MV-4-11 (cell line): Measurements from ENCODE around the gene SNTA1.
"Not testable (repeated sequence)": the region's sequence is repeated elsewhere in the genome, so short reads cannot be mapped to it uniquely, and the experiment has no call there.

Experiments used
- DNase-seq: peaks from one replicate; lab custom pipeline; 2025; lab: John Stamatoyannopoulos, UW

Gene SNTA1

DNA sequence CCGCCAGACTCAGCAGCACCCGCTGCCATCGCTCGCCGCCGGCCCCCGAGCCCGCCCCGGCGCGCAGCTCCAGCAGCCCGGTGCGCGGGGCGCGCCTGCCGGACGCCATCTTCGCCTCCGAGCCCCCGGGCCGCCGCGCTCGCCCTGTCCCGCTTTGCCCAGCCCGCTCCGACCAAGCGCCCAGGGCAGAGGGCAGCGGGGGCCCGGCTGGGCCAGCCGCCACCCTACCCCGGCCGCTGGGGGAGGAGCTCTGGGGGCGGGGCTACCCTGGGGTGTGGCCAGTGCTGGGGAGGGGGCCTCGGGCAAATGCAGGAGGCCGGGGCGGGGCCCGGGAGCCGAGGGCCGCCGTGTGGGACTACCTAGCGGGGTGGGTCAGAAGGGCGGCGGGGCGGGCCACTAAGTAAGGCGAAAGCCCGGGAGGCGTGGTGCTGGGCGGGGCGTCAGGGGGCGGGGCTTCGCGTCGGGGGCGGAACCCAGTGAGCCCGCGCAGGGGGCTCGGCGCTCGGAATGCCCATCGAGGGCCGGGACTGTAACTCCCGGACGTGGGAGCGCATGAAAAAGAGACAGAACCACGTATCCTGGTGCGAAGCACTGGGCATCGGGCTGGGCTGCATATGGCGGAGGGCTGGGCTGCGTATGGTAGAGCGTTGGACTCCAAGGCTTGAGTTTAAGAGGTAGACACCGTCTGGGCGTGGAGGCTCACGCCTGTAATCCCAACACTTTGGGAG lies at the start of gene SNTA1:
Gene SNTA1 (minus strand): TSS at position 252 of the 728 bp plus-strand sequence. CDS start 143 bp downstream, at position 109.
- DNase-seq: peak; percentile 51

DNA sequence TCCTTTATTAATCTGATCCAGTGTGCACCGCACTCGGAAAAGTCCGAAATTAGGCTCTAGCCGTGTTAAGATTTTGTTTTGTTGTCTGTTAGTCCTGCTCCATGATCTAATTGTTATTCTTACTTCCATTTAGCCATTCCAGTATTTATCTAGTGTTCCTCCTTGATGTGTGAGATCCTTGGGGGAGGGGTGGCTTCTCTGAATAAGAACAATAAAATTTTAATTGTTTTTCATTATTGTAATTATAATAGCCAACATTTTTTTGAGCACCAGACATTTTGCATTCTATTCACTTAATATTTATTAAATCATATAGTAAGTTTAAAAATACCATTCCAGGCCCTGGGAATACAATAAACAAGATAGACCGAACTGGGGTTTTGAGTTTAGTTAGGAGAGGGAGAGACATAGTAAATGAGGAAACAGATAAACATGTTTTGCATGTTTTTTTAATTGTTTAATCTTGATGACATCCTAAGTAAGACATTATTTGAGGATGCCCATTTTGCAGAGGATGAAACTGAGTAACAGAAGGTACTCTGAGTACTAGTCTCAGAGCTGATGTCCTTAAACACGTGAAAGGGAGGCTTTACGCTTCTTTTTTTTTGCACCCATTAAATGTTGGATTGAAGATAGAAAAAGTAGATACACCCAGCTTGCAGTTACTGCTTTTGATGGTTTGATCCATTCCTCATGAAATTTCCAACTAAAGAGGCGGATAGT lies 47.5 kb upstream of the SNTA1 start:
- DNase-seq: no peak

DNA sequence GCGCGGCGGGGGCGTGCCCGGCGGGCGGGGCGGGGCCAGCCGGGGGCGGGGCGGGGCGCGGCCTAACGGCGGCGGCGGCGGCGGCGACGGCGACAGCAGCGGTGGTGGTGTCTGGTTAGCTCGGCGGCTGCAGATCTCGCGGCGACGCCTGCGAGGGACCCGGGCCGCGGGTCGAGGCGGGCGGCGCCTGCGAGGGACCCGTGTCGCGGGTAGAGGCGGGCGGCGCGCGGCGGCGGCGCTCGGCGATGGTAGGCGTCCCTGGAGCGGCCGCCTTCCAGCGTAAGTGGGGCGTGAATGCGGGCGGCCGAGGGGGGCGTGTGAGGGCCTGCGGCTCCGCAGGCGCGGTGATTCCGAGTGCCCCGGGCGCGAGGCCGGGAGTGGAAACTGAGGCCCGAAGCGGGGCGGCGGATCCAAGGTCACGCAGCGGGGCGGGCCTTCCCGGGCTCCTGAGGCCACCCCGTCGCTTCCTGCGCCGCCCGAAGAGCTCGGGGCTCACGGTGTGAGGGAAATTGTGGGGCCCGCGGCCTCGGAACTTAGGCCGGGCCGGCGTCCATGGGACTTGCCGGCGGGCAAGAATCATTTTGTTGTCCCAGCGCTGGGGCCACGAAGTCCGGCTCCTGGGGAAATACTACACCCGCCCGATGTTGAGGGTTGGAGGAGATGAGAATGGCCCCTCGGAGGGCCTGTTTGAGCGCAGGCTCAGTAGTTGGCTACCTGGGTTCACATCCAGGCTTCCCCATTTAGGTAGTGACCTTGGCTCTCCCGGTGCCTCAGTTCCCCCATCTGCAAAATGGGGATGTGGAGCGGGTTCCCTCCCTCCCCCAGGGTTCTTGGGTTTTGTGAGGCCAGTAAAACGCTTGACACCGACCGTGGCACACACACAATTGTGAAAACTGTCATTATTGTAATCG lies 46.7 kb upstream of the SNTA1 start, which contains the start of gene CBFA2T2:
Gene CBFA2T2 (plus strand): TSS at position 74 of the 911 bp plus-strand sequence. CDS start 172 bp downstream, at position 246.
- peak; percentile 44 for DNase-seq

DNA sequence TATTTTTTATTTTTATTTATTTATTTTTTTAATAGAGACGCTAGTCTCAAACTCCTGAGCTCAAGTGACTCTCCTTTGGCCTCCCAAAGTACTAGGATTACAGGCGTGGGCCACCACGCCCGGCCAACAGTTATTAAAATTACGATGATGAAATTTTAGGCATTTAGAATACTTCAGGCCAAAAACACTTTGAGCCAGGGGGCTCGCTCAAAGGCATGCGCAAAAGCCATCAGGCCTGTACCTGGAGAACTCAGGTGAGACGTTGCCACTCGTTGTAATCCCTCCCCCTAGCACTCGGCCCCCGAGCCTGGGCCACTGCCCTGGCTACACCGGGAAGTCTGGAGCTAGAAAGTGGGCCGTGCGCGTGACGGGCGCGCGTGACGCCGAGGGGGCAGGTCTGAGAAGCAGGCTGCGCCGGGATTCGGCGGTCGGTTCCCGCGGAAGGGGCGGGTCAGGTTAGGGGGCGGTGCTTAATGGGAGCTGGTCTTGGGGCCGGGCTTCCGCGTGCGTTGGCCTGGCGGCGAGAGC lies 46.0 kb upstream of the SNTA1 start:
- peak; percentile 94 for DNase-seq

DNA sequence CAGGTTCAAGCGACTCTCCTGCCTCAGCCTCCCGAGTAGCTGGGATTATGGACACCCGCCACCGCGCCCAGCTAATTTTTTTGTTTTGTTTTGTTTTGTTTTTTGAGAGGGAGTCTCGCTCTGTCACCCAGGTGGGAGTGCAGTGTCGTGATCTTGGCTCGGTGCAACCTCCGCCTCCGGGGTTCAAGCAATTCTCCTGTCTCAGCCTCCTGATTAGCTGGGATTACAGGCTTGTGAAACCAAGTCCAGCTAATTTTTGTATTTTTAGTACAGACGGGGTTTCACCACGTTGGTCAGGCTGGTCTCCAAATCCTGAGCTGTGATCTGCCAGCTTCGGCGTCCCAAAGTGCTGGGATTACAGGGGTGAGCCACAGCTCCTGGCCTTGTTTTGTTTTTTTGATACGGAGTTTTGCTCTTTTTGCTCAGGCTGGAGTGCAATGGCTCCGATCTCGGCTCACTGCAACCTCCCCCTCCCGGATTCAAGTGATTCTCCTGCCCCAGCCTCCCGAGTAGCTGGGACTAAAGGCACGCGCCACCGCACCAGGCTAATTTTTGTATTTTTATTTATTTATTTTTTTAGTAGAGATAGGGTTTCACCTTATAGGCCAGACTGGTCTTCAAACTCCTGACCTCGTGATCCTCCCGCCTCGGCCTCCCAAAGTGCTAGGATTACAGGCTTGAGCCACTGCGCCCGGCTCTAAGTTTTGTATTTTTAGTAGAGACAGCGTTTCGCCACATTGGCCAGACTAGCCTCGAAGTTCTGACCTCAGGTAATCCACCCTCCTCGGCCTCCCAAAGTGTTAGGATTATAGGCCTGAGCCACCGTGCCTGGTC lies 45.3 kb upstream of the SNTA1 start:
- DNase-seq: not testable (repeated sequence)

DNA sequence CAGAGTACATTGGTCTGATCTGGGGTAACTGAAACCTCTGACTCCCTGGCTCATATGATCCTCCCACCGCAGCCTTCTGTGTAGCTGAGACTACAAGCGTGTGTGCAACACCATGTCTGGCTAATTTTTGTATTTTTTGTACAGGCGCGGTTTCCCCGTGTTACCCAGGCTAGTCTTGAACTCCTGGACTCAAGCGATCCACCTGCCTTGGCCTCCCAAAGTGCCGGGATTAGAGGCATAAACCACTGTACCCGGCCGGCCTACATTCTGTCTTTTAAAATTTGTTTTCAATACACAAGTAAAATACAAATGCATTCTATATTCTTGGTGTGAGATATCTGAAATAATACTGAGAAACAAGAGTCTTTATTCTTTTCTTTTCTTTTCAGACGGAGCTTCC lies 44.6 kb upstream of the SNTA1 start:
- DNase-seq: no peak

DNA sequence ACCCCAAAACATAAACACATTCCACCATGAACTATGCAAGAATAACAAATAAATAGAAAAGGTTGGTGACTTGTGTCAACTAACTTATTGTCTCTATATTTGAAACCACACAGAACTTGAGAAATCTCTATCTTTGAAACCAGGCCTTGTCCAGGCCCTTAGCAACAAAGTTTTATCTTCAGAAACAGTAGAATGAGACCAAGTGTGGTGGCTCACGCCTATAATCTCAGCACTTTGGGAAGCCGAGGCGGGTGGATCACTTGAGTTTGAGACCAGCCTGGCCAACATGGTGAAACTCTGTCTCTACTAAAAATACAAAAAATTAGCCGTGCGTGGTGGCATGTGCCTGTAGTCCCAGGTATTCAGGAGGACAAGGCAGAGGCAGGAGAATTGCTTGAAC lies 39.6 kb upstream of the SNTA1 start:
- DNase-seq: not testable (repeated sequence)

DNA sequence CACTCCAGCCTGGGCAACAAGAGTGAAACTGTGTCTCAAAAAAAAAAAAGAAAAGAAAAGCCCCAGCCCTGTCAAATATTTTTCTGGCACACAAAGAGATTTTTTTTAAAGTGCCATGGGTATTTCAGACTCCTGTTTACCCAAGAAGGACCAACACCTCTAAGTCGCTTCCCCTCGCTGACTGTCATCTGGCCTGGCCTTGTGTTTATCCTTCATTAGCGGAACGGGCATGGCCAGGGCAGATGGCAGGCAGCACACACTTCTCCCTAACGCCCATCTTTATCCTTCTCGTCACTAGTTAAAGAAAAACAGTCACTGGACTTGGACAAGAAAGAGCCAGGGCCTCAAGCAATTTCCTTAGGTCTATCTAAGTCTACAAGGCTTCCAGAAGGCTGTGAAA lies 39.0 kb upstream of the SNTA1 start:
- no peak for DNase-seq

DNA sequence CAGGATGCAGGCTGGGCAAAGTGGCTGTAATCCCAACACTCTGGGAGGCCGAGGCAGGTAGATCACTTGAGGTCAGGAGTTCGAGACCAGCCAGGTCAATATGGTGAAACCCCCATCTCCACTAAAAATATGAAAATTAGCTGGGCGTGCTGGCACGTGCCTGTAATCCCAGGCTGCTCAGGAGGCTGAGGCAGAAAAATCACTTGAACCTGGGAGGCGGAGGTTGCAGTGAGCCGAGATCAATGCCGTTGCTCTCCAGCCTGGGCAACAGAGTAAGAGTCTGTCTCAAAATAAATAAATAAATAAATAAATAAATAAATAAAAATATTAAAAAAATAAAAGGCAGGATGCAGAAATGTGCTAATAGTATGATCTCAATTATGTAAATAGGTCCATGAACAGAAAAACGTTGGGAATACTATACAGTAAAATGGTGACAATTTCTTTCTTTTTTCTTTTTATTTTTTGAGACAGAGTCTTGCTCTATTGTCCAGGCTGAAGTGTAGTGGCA lies 37.9 kb upstream of the SNTA1 start:
- no peak for DNase-seq

DNA sequence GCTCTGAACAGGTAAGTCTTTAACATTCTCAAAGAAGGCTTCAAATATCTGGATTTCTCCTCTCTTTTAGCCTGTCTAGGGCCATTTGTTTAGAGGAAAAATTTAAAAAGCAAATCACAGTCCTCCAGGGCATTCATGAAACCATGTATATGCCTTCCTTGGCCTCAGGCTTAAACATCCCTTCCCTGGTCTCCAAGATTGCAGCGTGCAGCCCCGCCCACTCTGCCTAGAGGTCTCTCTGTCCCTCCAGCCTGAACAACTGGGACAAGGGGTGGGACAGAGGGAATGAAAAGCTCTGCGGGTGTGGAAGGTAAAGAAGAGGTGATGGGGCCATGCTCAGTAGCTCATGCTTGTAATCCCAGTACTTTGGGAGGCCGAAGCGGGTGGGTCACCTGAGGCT lies 36.5 kb upstream of the SNTA1 start:
- DNase-seq: no peak

DNA sequence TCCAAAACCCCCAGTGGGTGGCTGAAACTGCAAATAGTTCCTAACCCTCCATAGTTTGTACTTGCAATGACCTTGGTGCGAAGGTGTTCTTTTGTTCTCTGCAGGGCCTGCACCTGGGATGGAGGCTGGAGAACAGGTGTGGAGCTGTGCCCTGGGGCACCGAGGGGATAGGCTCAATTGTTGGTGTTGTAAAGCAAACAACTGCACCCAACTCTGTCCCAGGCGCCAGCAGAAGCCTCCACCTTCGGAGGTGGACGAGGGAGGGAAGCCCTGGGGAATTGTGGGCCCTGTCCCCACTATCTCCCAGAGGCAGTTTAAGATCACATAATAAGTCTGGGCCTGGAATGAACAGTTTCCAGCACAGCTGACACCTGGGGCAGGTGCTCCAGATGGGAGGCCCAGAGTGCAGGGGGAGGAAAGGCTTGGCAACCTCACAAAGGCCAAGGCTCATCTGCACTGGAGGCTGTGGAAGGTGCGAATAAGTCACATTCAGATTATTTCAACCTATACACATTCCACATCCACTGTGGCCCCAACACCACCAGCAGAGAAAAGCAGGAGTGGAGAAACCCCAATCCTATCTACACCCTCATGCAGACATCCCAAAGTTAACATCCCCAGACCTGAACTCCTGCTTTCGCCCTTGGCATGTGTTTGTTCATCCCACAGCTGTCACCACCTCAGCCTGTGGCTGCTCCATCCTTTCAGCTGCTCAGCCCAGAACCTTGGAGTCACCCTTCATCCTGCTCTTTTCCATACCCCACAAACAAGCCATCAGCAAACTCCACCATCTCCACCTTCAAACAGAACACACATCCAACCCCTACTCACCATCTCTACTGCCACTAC lies 34.0 kb upstream of the SNTA1 start:
- DNase-seq: no peak

DNA sequence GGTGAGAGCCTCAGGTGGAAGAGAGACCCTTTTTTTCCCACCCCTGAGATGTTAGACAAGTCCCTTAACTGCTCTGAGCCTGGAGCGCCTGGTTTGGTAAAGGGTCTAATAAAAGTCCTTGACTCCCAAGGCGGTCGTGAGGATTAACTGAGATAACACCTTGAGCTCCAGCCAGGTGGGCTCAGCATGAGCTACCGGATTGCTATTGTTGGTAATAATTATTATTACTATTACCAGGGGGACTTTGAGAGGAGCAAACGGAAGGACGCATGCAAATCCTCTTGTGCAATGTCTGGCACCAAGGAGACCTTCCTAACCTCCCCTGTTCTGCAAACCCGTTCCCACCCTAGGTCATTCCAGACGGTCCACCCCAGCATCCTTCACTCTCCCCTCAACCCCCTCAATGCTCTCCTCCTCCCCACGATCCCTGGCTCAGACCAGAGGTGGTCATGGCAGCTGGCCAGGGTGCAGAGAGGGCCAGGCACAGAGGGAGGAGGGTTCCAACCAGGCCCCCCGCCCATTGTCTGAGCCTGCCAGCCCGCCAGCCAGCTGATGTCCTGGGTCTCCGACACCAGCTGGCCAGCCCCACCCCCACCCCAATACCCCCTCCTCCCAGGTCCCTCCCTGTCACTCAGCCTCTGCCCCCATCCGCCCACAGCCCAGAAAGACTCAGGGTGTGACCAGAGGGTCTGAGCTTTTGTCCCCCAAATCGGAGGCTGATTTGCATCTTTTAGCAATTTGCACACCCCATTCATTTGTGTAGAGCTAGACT lies 32.0 kb upstream of the SNTA1 start:
- no peak for DNase-seq

DNA sequence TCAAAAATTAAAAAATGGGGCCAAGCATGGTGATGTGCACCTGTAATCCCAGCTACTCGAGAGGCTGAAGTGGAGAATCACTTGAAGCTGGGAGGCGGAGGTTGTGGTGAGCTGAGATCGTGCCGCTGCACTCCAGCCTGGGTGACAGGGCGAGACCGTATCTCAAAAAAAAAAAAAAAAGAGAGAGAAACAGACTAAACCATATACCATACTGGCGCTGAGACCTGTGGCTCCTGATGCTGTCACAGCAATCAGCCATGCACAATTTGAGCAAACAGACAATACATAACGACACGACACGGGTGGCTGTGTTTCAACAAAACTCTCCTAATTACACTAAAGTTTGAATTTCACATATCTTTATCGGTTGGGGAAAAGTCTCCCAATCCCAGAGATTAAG lies 31.4 kb upstream of the SNTA1 start:
- DNase-seq: no peak

DNA sequence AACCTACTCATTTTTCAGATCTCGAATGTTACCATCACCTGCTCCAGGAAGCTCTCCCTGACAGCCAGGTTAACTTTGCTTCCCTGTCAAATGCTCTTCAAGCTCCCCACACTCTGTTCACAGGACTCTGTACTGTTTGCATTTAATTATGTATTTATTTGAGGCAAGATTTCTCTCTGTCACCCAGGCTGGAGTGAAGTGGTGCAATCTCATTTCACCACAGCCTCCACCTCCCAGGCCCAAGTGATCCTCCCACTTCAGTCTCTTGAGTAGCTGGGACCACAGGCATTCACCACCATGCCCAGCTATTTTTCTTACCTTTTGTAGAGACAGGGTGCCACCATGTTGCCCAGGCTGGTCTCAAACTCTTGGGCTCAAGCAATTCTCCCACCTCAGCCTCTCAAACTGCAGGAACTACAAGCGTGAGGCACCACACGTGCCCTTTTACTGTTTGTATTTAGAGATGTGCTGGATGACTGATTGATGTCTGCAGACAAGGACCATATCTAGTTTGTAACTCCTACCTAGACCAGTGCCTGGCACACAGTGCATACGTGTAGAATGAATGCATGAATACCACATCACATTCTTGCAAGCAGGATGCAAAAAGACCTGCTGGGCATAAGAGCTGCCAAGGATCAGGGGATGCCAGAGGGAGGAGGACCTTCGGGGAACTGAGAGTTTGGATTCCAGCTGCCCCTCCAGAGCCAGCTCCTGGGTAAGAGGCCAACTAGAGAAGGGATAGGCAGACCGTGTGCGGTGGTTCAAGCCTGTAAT lies 30.7 kb upstream of the SNTA1 start:
- DNase-seq: peak; percentile 10

DNA sequence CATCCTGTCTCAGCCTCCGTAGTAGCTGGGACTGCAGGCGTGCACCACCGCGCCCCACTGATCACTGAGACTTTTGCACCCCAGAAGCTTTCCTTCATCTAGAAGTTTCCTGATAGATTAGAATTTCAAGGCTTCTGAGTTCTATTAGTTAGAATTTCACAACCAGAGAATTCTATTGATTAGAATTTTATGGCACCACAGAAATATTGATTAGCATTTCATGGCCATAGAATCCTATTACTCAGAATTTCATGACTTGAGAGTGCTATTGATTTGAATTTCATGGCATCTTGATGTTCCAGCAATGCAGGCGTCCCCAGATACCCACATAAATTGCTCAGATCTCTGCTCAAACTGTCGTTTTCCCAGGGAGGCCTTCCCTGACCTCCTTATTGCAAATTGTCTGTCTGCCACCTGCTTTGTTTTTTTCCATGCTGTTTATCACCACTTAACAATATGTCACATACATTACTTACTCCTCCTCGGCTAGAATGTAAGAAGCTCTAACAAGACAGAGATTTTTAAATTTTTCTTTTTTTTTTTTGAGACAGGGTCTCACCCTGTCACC lies 29.4 kb upstream of the SNTA1 start:
- no peak for DNase-seq

DNA sequence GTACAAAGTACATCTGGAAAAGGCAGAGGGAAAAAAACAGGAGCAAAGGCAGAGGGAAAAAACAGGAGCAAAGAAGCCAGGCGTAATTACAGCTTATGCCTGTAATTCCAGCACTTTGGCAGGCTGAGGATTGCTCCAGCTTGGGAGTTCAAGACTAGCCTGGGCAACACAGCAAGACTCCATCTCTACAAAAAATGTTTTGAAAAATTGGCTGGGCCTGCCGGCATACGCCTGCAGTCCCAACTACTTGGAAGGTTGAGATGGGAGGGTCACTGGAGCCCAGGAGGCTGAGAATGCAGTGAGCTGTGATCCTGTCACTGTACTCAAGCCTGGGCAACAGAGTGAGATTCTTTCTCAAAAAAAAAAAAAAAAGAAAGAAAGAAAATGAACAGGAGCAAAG lies 27.3 kb upstream of the SNTA1 start:
- no peak for DNase-seq

DNA sequence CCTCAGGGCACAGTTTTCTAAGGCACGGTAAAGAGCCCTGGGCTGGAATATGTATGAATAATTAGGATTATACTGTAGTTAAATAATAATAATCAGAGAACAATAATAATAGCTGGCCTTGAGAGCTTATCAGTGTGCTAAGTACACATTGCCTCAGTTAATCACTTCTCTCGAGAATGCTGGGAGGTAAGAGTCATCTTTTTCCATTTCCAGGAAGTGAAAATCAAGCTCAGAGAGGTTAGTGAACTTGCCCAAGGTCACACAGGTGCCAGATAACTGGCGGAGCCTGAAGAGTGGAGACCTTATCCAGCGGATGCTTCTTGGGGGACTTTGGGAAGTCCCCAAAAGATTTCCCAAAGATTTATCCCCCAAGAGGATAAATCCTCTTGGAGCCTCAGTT lies 26.9 kb upstream of the SNTA1 start:
- no peak for DNase-seq

DNA sequence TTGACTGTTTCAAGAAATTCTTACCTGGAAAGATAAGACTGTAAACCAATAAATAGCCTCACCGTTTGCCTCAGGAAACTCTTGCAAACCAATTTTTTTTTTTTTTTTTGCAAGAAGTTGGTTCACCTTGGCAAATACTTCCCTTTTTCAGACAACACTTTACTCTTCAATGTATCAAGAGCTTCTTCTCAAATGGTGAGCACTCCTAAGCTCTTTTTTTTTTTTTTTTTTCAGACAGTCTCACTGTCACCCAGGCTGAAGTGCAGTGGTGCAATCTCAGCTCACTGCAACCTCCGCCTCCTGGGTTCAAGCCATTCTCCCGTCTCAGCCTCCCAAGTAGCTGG lies 22.7 kb upstream of the SNTA1 start:
- no peak for DNase-seq
